Measurements from ENCODE around the gene RPAP3. TPM values are rescaled to one million over a fixed set of nuclear protein-coding genes. Genes with fewer than 3 reads are reported as not detected.
"Not testable (repeated sequence)": the region's sequence is repeated elsewhere in the genome, so short reads cannot be mapped to it uniquely, and the experiment has no call there.

Gene RPAP3
- total RNA-seq, 2 experiments from 2014 or later, result 21.6 to 53.9 TPM

DNA sequence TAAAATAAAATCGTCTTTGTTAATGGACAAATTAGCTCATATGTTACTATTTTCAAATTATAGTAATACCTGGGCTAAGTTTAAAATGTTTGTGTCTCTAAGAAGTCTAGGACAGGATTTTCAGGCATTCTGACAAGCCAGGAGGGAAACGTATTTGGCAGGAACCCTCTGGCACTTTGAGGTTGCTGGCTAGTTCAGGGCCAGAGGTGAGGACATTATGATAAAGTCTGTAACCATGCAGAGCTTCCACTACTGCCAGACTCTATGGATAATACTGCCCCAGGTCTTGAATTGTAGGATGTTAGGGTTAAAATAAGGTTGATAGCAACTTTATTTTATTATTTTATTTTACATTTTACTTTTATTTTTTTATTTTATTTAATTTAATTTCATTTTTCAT lies 56.4 kb downstream of the RPAP3 start:
- Histone ChIP-seq H3K9me3 (ENCODE audit: low read length) (peaks cover 5% of the 10 kb centered on the region; the same call in 1 of the 2 replicates), H3K4me1 (ENCODE audit: insufficient read depth, low read length, poor library complexity, severe bottlenecking) (peaks cover 12% of the 10 kb centered on the region), H3K27ac (ENCODE audit: low read depth, low read length, poor library complexity, severe bottlenecking) (no peak overlapping the region), H3K4me2 (ENCODE audit: low read length) (no peak overlapping the region), H3K36me3 (ENCODE audit: insufficient read depth, low read length) (no peaks in the 10 kb centered on the region), H3K9me2 (ENCODE audit: insufficient read depth, low read length) (no peaks in the 10 kb centered on the region), H4K20me1 (ENCODE audit: insufficient read depth, low read length) (no peaks in the 10 kb centered on the region), H3K4me3 (ENCODE audit: low read depth, low read length, poor library complexity, severe bottlenecking) (no peak overlapping the region), H3K79me2 (ENCODE audit: insufficient read depth, low read depth, low read length) (no peaks in the 10 kb centered on the region), H2AFZ (ENCODE audit: low read length) (no peak overlapping the region)
- TF ChIP-seq EZH2phosphoT487 (IDR thresholded peaks at IDR 0.05; ENCODE audit: borderline replicate concordance, low read depth, low read length), result no peak
- TF ChIP-seq, protein P1, sequence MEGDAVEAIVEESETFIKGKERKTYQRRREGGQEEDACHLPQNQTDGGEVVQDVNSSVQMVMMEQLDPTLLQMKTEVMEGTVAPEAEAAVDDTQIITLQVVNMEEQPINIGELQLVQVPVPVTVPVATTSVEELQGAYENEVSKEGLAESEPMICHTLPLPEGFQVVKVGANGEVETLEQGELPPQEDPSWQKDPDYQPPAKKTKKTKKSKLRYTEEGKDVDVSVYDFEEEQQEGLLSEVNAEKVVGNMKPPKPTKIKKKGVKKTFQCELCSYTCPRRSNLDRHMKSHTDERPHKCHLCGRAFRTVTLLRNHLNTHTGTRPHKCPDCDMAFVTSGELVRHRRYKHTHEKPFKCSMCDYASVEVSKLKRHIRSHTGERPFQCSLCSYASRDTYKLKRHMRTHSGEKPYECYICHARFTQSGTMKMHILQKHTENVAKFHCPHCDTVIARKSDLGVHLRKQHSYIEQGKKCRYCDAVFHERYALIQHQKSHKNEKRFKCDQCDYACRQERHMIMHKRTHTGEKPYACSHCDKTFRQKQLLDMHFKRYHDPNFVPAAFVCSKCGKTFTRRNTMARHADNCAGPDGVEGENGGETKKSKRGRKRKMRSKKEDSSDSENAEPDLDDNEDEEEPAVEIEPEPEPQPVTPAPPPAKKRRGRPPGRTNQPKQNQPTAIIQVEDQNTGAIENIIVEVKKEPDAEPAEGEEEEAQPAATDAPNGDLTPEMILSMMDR (conservative IDR thresholded peaks at IDR 0.05; ENCODE audit: low read length), result no peak
- DNase-seq (ENCODE audit: low spot score), result no peak
- POLR2A ChIA-PET, result interaction anchor here (0.8 kb wide), 1 partner anchor 9 kb away, joined by 3 read pairs; no protein-coding TSS in a partner anchor
- no TSS peak for BruUV-seq (replicated peaks)
- intact Hi-C loops (cut with micrococcal nuclease; ENCODE audit: unreplicated experiment), result no loop called here
- CTCF ChIA-PET (ENCODE audit: unreplicated experiment), result no interaction called here

DNA sequence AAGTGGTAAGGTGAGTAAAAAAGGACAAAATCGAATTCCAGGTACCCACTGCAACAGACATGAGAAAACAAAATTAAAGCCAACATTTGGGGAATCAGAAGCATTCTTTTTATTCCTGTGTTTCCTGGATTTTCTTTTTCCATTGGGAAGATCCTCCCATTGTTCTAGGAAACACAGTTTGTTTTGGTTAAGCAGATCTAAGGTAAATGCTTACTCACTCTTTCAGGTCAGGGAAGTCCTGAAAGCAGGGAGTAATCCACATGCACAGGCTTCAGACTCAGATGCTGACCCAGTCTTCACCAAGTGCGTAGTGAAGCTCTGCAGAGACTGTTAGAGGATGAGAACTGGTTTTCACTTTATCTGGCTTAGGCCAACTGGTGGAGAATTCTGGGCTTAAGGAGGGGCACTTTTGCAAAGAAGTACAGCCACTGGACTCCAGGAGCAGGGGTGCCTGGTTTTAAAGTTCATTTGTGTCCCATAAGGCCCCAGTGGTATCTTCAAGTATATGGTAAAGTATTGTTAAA lies 57.7 kb downstream of the RPAP3 start:
- peaks cover 13% of the 10 kb centered on the region; the same call in 1 of the 2 replicates for H3K9me3 ChIP-seq (ENCODE audit: low read length)
- POLR2A ChIA-PET, result no interaction called here
- BruUV-seq (replicated peaks), result no TSS peak
- intact Hi-C loops (cut with micrococcal nuclease; ENCODE audit: unreplicated experiment), result no loop called here
- no peak for TF ChIP-seq EZH2phosphoT487 (IDR thresholded peaks at IDR 0.05; ENCODE audit: borderline replicate concordance, low read depth, low read length)
- TF ChIP-seq, protein P1 (conservative IDR thresholded peaks at IDR 0.05; ENCODE audit: low read length), result no peak
- no peaks in the 10 kb centered on the region for H4K20me1 ChIP-seq (ENCODE audit: insufficient read depth, low read length)
- no peak for DNase-seq (ENCODE audit: low spot score)
- H3K27ac ChIP-seq (ENCODE audit: low read depth, low read length, poor library complexity, severe bottlenecking), result no peak overlapping the region
- no peaks in the 10 kb centered on the region for H3K79me2 ChIP-seq (ENCODE audit: insufficient read depth, low read depth, low read length)
- no peak overlapping the region for H3K4me3 ChIP-seq (ENCODE audit: low read depth, low read length, poor library complexity, severe bottlenecking)
- H3K36me3 ChIP-seq (ENCODE audit: insufficient read depth, low read length), result no peaks in the 10 kb centered on the region; the same call in 1 of the 2 replicates
- CTCF ChIA-PET (ENCODE audit: unreplicated experiment), result no interaction called here
- peaks cover 12% of the 10 kb centered on the region for H3K4me1 ChIP-seq (ENCODE audit: insufficient read depth, low read length, poor library complexity, severe bottlenecking)
- no peak overlapping the region for H3K4me2 ChIP-seq (ENCODE audit: low read length)
- H2AFZ ChIP-seq (ENCODE audit: low read length), result no peak overlapping the region
- H3K9me2 ChIP-seq (ENCODE audit: insufficient read depth, low read length), result no peaks in the 10 kb centered on the region

DNA sequence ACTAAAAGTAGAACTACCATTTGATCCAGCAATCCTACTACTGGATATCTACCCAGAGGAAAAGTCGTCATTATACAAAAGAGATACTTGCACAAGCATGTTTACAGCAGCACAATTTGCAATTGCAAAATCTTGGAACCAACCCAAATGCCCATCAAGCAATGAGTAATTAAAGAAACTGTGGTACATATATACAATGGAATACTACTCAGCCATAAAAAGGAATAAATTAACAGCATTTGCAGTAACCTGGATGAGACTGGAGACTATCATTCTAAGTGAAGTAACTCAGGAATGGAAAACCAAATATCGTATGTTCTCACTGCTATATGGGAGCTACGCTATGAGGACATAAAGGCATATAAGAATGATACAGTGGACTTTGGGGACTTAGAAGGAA lies 63.5 kb downstream of the RPAP3 start:
- H3K4me1 ChIP-seq (ENCODE audit: insufficient read depth, low read length, poor library complexity, severe bottlenecking); H4K20me1 ChIP-seq (ENCODE audit: insufficient read depth, low read length); H3K36me3 ChIP-seq (ENCODE audit: insufficient read depth, low read length); DNase-seq (ENCODE audit: low spot score); H3K4me2 ChIP-seq (ENCODE audit: low read length); H3K27ac ChIP-seq (ENCODE audit: low read depth, low read length, poor library complexity, severe bottlenecking); H3K79me2 ChIP-seq (ENCODE audit: insufficient read depth, low read depth, low read length); intact Hi-C loops (cut with micrococcal nuclease; ENCODE audit: unreplicated experiment); H3K4me3 ChIP-seq (ENCODE audit: low read depth, low read length, poor library complexity, severe bottlenecking); BruUV-seq (replicated peaks); POLR2A ChIA-PET; H3K9me2 ChIP-seq (ENCODE audit: insufficient read depth, low read length); H2AFZ ChIP-seq (ENCODE audit: low read length); CTCF ChIA-PET (ENCODE audit: unreplicated experiment): not testable (repeated sequence)
- peaks cover 29% of the 10 kb centered on the region for H3K9me3 ChIP-seq (ENCODE audit: low read length)
